ENCODE measurements around the gene SLC25A27.

SLC25A27 gene

GRCh38 chr6:46612645-46613044 lies 40.1 kb upstream of the SLC25A27 start:
- Histone ChIP-seq H3K4me3 (ENCODE audit: low read depth, low read length) (no peak overlapping the region), H3K9ac (no peak overlapping the region), H3K27me3 (ENCODE audit: control insufficient read depth, insufficient read depth, low read length) (no peaks in the 10 kb centered on the region), H3K9me3 (ENCODE audit: control insufficient read depth, low read length) (no peaks in the 10 kb centered on the region), H3K27ac (no peak overlapping the region), H3K79me2 (no peaks in the 10 kb centered on the region), H2AFZ (no peak overlapping the region), H3K4me2 (ENCODE audit: low read length) (no peak overlapping the region), H3K36me3 (ENCODE audit: control insufficient read depth, insufficient read depth, low read length) (no peaks in the 10 kb centered on the region), H3K4me1 (no peaks in the 10 kb centered on the region)
- TF ChIP-seq CTCF (IDR thresholded peaks at IDR 0.05): no peak

GRCh38 chr6:46618726-46619125 lies 34.0 kb upstream of the SLC25A27 start:
- H3K4me1 ChIP-seq: no peaks in the 10 kb centered on the region

GRCh38 chr6:46626228-46626909 lies 26.4 kb upstream of the SLC25A27 start:
- H3K4me2 ChIP-seq (ENCODE audit: low read length): no peak overlapping the region
- TF ChIP-seq CTCF (IDR thresholded peaks at IDR 0.05): peak; percentile 77
- peak overlapping the region; percentile 39 for H2AFZ ChIP-seq
- no peak overlapping the region for H3K27ac ChIP-seq
- no peaks in the 10 kb centered on the region for H3K79me2 ChIP-seq
- peak overlapping the region; percentile 19 for H3K4me3 ChIP-seq (ENCODE audit: low read depth, low read length)
- no peaks in the 10 kb centered on the region for H3K27me3 ChIP-seq (ENCODE audit: control insufficient read depth, insufficient read depth, low read length)
- no peaks in the 10 kb centered on the region for H3K9me3 ChIP-seq (ENCODE audit: control insufficient read depth, low read length)
- H3K36me3 ChIP-seq (ENCODE audit: control insufficient read depth, insufficient read depth, low read length): no peaks in the 10 kb centered on the region
- no peak overlapping the region for H3K9ac ChIP-seq
- no peaks in the 10 kb centered on the region for H3K4me1 ChIP-seq

More at GRCh38 chr6:46618726-46619125, 34.0 kb upstream of the SLC25A27 start:
- Histone ChIP-seq H3K4me2 (ENCODE audit: low read length) (no peak overlapping the region), H3K9me3 (ENCODE audit: control insufficient read depth, low read length) (no peaks in the 10 kb centered on the region), H3K27ac (no peak overlapping the region), H2AFZ (no peak overlapping the region), H3K36me3 (ENCODE audit: control insufficient read depth, insufficient read depth, low read length) (no peaks in the 10 kb centered on the region), H3K27me3 (ENCODE audit: control insufficient read depth, insufficient read depth, low read length) (no peaks in the 10 kb centered on the region), H3K79me2 (no peaks in the 10 kb centered on the region), H3K9ac (no peak overlapping the region), H3K4me3 (ENCODE audit: low read depth, low read length) (no peak overlapping the region)
- no peak for TF ChIP-seq CTCF (IDR thresholded peaks at IDR 0.05)

- Histone ChIP-seq H3K27ac (no peak overlapping the region), H3K79me2 (no peaks in the 10 kb centered on the region), H3K4me3 (ENCODE audit: low read depth, low read length) (no peak overlapping the region), H3K9ac (no peak overlapping the region), H3K4me1 (no peaks in the 10 kb centered on the region), H2AFZ (no peak overlapping the region), H3K9me3 (ENCODE audit: control insufficient read depth, low read length) (no peaks in the 10 kb centered on the region), H3K4me2 (ENCODE audit: low read length) (no peak overlapping the region), H3K27me3 (ENCODE audit: control insufficient read depth, insufficient read depth, low read length) (no peaks in the 10 kb centered on the region), H3K36me3 (ENCODE audit: control insufficient read depth, insufficient read depth, low read length) (no peaks in the 10 kb centered on the region)
- no peak for TF ChIP-seq CTCF (IDR thresholded peaks at IDR 0.05)
These were observed 25.8 kb upstream of the SLC25A27 start for GRCh38 chr6:46626976-46627375.

GRCh38 chr6:46628498-46628897 lies 24.3 kb upstream of the SLC25A27 start:
- no peak overlapping the region for H3K27ac ChIP-seq
- H3K79me2 ChIP-seq: no peaks in the 10 kb centered on the region
- TF ChIP-seq CTCF (IDR thresholded peaks at IDR 0.05): no peak
- H3K4me3 ChIP-seq (ENCODE audit: low read depth, low read length): no peak overlapping the region
- peak overlapping the region; percentile 30 for H2AFZ ChIP-seq
- H3K4me1 ChIP-seq: no peaks in the 10 kb centered on the region
- no peak overlapping the region for H3K9ac ChIP-seq
- H3K27me3 ChIP-seq (ENCODE audit: control insufficient read depth, insufficient read depth, low read length): no peaks in the 10 kb centered on the region
- H3K9me3 ChIP-seq (ENCODE audit: control insufficient read depth, low read length): no peaks in the 10 kb centered on the region
- H3K36me3 ChIP-seq (ENCODE audit: control insufficient read depth, insufficient read depth, low read length): no peaks in the 10 kb centered on the region
- no peak overlapping the region for H3K4me2 ChIP-seq (ENCODE audit: low read length)

Data from parathyroid adenoma (tissue), 2 donors.